HepG2 (cell line): ENCODE results near the gene MEAF6. TPM values are rescaled to one million over a fixed set of nuclear protein-coding genes. Genes with fewer than 3 reads are reported as not detected.

Source experiments
- ATF1 ChIP-seq: IDR thresholded peaks from 2 replicates; pipeline ENCODE4 v1.6.1; 2016; ENCODE audit warnings: mild to moderate bottlenecking, control low read depth
- FIP1L1 ChIP-seq: fragments of 200-400 bp; formaldehyde crosslinking; IDR thresholded peaks from 2 replicates; pipeline ENCODE4 v1.6.1; 2018; ENCODE audit warnings: low read depth, mild to moderate bottlenecking, low read length, moderate library complexity, borderline replicate concordance; ENCODE audit not compliant: insufficient read depth
- FOXK1 ChIP-seq: sonication (generic); formaldehyde crosslinking; IDR thresholded peaks from 2 replicates; pipeline ENCODE4 v1.4.0; 2020; ENCODE audit warnings: low read depth, missing genetic modification reagents, borderline replicate concordance
- IKZF5 ChIP-seq: IDR thresholded peaks from 2 replicates; pipeline ENCODE4 v1.6.1; 2018; ENCODE audit warnings: missing genetic modification reagents, mild to moderate bottlenecking, missing compliant biosample characterization
- KIAA2018 ChIP-seq: sonication (generic); formaldehyde crosslinking; IDR thresholded peaks from 2 replicates; pipeline ENCODE4 v1.5.0; 2020; ENCODE audit warnings: mild to moderate bottlenecking, missing genetic modification reagents, borderline replicate concordance
- MLX ChIP-seq: IDR thresholded peaks from 2 replicates; pipeline ENCODE4 v1.6.1; 2016
- NCOA2 ChIP-seq: sonication (generic); formaldehyde crosslinking; IDR thresholded peaks from 2 replicates; pipeline ENCODE4 v1.8.0; 2022; ENCODE audit warnings: inconsistent platforms
- REL ChIP-seq: sonication (generic); formaldehyde crosslinking; conservative IDR thresholded peaks from 2 replicates; pipeline ENCODE4 v1.8.0; 2022; ENCODE audit warnings: mild to moderate bottlenecking, missing genetic modification reagents, moderate library complexity
- SNAI1 ChIP-seq: sonication (generic); formaldehyde crosslinking; IDR thresholded peaks from 2 replicates; pipeline ENCODE4 v1.5.0; 2020; ENCODE audit warnings: mild to moderate bottlenecking, missing genetic modification reagents, borderline replicate concordance
- ZIK1 ChIP-seq: sonication (generic); formaldehyde crosslinking; IDR thresholded peaks from 2 replicates; pipeline ENCODE4 v1.5.0; 2020; ENCODE audit warnings: mild to moderate bottlenecking, low read depth, missing genetic modification reagents, borderline replicate concordance
- ZMYM3 ChIP-seq: sonication (generic); formaldehyde crosslinking; IDR thresholded peaks from 2 replicates; pipeline ENCODE4 v1.5.1; 2020; ENCODE audit warnings: mild to moderate bottlenecking, missing genetic modification reagents
- ZNF451 ChIP-seq: sonication (generic); formaldehyde crosslinking; IDR thresholded peaks from 2 replicates; pipeline ENCODE4 v1.5.0; 2020; ENCODE audit warnings: mild to moderate bottlenecking, missing genetic modification reagents
- ZNF670 ChIP-seq: sonication (generic); formaldehyde crosslinking; IDR thresholded peaks from 2 replicates; pipeline ENCODE4 v1.8.0; 2022; ENCODE audit warnings: mild to moderate bottlenecking, missing genetic modification reagents, borderline replicate concordance
- polyA plus RNA-seq, 8 experiments: library from polyadenylated mRNA; depleted of rRNA in 3 of 8; stranded (reverse) in 7 of 8; unstranded in 1 of 8; fragments of >200 nt; fragmentation: Illumina TruSeq in 4 of 8; extraction: Trizol in 4 of 8; gene quantifications; 2 replicates each; pipeline versions ENCODE4 v1.2.1 to v1.2.3, GENCODE V29; 2011 to 2016; ENCODE audit warnings: low read depth in 4 of 8, missing spikeins in 1 of 8, mixed read lengths in 1 of 8; ENCODE audit not compliant: insufficient read depth in 1 of 8
- total RNA-seq, 5 experiments: library from RNA; depleted of rRNA; stranded (reverse); fragments of >200 nt; fragmentation: Illumina TruSeq; extraction: Trizol; gene quantifications; 2 replicates each; pipeline ENCODE4 v1.2.3, GENCODE V29; 2016; ENCODE audit warnings: low read depth in 1 of 5
- TF ChIP-seq, protein P1 (sequence below): sonication (generic); formaldehyde crosslinking; IDR thresholded peaks from 2 replicates; pipeline ENCODE4 v1.8.1; 2023; ENCODE audit warnings: missing genetic modification reagents, mild to moderate bottlenecking, borderline replicate concordance

Gene MEAF6
- total and polyA plus RNA-seq, 2 of the 13 experiments (the other 11 are each of a cell fraction or from before 2014, with no cell fraction given) = 29.5 to 45.6 TPM

GRCh38 chr1:37553927-37554808 lies 39.6 kb upstream of the MEAF6 start, which contains the start of gene SNIP1 (continued):
- TF ChIP-seq KIAA2018 (CRISPR knock-in tag) = no peak
- TF ChIP-seq ZMYM3 (CRISPR knock-in tag) = peak; percentile 74
- no peak for TF ChIP-seq FIP1L1
- peak; percentile 90 for TF ChIP-seq ATF1 (CRISPR knock-in tag)
- no peak for TF ChIP-seq REL (CRISPR knock-in tag)
- TF ChIP-seq, protein P1, sequence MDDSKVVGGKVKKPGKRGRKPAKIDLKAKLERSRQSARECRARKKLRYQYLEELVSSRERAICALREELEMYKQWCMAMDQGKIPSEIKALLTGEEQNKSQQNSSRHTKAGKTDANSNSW (CRISPR knock-in tag) = 0 out of 2 replicates have a peak, but pooled peaks have one; percentile 47
- peak; percentile 48; the same call in 1 of the 2 replicates for TF ChIP-seq NCOA2 (CRISPR knock-in tag)
- TF ChIP-seq SNAI1 (CRISPR knock-in tag) = no peak
- peak; percentile 79 for TF ChIP-seq FOXK1 (CRISPR knock-in tag)
- no peak for TF ChIP-seq ZIK1 (CRISPR knock-in tag)
- peak; percentile 64; the same call in 1 of the 2 replicates for TF ChIP-seq ZNF670 (CRISPR knock-in tag)
- TF ChIP-seq IKZF5 = peak; percentile 54; the same call in 1 of the 2 replicates
- no peak for TF ChIP-seq ZNF451 (CRISPR knock-in tag)
- TF ChIP-seq MLX = no peak
